ENCODE measurements around the gene FGF12. TPM values are rescaled to one million over a fixed set of nuclear protein-coding genes. Genes with fewer than 3 reads are reported as not detected.

The FGF12 gene
- total RNA-seq, 1 experiment from 2014 or later, result 0.07 TPM

DNA sequence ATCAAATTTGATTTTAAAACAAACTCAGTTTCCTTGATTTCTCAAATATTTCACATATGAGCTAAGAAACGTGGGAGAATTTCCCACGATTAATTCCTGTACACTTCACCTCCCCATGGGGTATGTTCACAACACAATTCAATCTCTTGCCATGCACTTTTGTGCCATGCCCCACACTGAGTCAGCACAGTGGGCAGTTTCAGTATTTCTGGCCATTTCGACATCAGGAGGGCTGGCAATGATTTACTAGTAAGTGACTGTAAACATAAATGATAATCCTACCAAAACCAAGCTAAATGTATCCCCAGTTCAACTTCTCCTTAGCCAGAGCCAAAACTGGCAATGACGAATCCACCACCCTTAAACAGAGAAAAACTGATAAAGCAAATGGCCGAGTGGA, 293.6 kb downstream of the FGF12 start:
- Histone ChIP-seq H3K4me3 (replicated peaks in 1 of 2; ENCODE audit: low read depth in 1 of 2, low read length in 2 of 2) (no peak overlapping the region), H3K9me2 (ENCODE audit: insufficient read depth) (no peaks in the 10 kb centered on the region), H3K36me3 (ENCODE audit: control insufficient read depth in 1 of 2, insufficient read depth in 2 of 2, low read length in 2 of 2) (no peaks in the 10 kb centered on the region), H3K9me3 (ENCODE audit: control insufficient read depth in 1 of 2, insufficient read depth in 1 of 2, low read depth in 1 of 2, low read length in 2 of 2) (no peaks in the 10 kb centered on the region), H3K4me1 (ENCODE audit: control insufficient read depth in 1 of 2, insufficient read depth in 2 of 2, low read length in 2 of 2) (no peaks in the 10 kb centered on the region), H3K27ac (ENCODE audit: low read depth, low read length) (no peak overlapping the region), H4K20me1 (ENCODE audit: insufficient read depth) (no peaks in the 10 kb centered on the region), H3K79me2 (ENCODE audit: insufficient read depth, low read length) (no peaks in the 10 kb centered on the region), H3K27me3 (ENCODE audit: insufficient read depth, low read length) (peaks cover 51% of the 10 kb centered on the region), H3K9ac (ENCODE audit: low read length) (no peak overlapping the region), H3K4me2 (ENCODE audit: low read length) (no peak overlapping the region), H2AFZ (ENCODE audit: low read depth, low read length, poor library complexity, severe bottlenecking) (no peak overlapping the region)
- ChIA-PET RAD21 (ENCODE audit: low non-redundant PET in 1 of 2, low total read pairs in 2 of 2, uncharacterized antibody in 2 of 2, unreplicated experiment in 2 of 2) (no interaction called here), POLR2A (no interaction called here), CTCF (interaction anchor here (1.2 to 2.5 kb wide), 2 partner anchors 10 kb away, joined by 5 to 9 read pairs; no protein-coding TSS in a partner anchor)
- DNase-seq (ENCODE audit: low read depth, low spot score) (no peak), ATAC-seq (no peak)
- BruUV-seq (replicated peaks), result no TSS peak
- intact Hi-C loops (cut with micrococcal nuclease), result no loop called here
- no peak for TF ChIP-seq ELF1 (IDR thresholded peaks at IDR 0.05; ENCODE audit: borderline replicate concordance, low read depth)
- TF ChIP-seq, protein P1, sequence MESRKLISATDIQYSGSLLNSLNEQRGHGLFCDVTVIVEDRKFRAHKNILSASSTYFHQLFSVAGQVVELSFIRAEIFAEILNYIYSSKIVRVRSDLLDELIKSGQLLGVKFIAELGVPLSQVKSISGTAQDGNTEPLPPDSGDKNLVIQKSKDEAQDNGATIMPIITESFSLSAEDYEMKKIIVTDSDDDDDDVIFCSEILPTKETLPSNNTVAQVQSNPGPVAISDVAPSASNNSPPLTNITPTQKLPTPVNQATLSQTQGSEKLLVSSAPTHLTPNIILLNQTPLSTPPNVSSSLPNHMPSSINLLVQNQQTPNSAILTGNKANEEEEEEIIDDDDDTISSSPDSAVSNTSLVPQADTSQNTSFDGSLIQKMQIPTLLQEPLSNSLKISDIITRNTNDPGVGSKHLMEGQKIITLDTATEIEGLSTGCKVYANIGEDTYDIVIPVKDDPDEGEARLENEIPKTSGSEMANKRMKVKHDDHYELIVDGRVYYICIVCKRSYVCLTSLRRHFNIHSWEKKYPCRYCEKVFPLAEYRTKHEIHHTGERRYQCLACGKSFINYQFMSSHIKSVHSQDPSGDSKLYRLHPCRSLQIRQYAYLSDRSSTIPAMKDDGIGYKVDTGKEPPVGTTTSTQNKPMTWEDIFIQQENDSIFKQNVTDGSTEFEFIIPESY (IDR thresholded peaks at IDR 0.05; ENCODE audit: extremely low read depth, insufficient replicate concordance, low read length), result no peak
- TF ChIP-seq ZFX (IDR thresholded peaks at IDR 0.05), result no peak
- no peak for TF ChIP-seq CBX3 (IDR thresholded peaks at IDR 0.05; ENCODE audit: low read depth)
- TF ChIP-seq ZNF274 (IDR thresholded peaks at IDR 0.05; ENCODE audit: low read depth, low read length), result no peak
- TF ChIP-seq SP1 (IDR thresholded peaks at IDR 0.05; ENCODE audit: low read depth), result no peak
- no peak for TF ChIP-seq TCF7L2 (IDR thresholded peaks at IDR 0.05; ENCODE audit: borderline replicate concordance, extremely low read depth, insufficient read depth, insufficient read length)
- no peak for TF ChIP-seq JUND (IDR thresholded peaks at IDR 0.05)
- no peak for TF ChIP-seq EGR1 (IDR thresholded peaks at IDR 0.05; ENCODE audit: low read depth)
- no peak for TF ChIP-seq CEBPB (IDR thresholded peaks at IDR 0.05; ENCODE audit: low read depth)
- no peak for TF ChIP-seq EZH2phosphoT487 (IDR thresholded peaks at IDR 0.05; ENCODE audit: borderline replicate concordance)
- TF ChIP-seq EZH2 (IDR thresholded peaks at IDR 0.05), result no peak
- no peak for TF ChIP-seq YY1 (IDR thresholded peaks at IDR 0.05; ENCODE audit: extremely low read depth, insufficient replicate concordance, low read depth, low read length)
- TF ChIP-seq FOSL1 (IDR thresholded peaks at IDR 0.05; ENCODE audit: low read depth), result no peak
- TF ChIP-seq, protein P2, sequence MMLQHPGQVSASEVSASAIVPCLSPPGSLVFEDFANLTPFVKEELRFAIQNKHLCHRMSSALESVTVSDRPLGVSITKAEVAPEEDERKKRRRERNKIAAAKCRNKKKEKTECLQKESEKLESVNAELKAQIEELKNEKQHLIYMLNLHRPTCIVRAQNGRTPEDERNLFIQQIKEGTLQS (IDR thresholded peaks at IDR 0.05), result no peak
- TF ChIP-seq, protein P3, sequence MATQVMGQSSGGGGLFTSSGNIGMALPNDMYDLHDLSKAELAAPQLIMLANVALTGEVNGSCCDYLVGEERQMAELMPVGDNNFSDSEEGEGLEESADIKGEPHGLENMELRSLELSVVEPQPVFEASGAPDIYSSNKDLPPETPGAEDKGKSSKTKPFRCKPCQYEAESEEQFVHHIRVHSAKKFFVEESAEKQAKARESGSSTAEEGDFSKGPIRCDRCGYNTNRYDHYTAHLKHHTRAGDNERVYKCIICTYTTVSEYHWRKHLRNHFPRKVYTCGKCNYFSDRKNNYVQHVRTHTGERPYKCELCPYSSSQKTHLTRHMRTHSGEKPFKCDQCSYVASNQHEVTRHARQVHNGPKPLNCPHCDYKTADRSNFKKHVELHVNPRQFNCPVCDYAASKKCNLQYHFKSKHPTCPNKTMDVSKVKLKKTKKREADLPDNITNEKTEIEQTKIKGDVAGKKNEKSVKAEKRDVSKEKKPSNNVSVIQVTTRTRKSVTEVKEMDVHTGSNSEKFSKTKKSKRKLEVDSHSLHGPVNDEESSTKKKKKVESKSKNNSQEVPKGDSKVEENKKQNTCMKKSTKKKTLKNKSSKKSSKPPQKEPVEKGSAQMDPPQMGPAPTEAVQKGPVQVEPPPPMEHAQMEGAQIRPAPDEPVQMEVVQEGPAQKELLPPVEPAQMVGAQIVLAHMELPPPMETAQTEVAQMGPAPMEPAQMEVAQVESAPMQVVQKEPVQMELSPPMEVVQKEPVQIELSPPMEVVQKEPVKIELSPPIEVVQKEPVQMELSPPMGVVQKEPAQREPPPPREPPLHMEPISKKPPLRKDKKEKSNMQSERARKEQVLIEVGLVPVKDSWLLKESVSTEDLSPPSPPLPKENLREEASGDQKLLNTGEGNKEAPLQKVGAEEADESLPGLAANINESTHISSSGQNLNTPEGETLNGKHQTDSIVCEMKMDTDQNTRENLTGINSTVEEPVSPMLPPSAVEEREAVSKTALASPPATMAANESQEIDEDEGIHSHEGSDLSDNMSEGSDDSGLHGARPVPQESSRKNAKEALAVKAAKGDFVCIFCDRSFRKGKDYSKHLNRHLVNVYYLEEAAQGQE (IDR thresholded peaks at IDR 0.05; ENCODE audit: low read depth), result no peak
